ENCODE results near the gene HGD. TPM values are rescaled to one million over a fixed set of nuclear protein-coding genes. Genes with fewer than 3 reads are reported as not detected.
A peak's percentile ranks its signal among the peaks of the same experiment; 100 is the strongest.
"Not testable (repeated sequence)": the region's sequence is repeated elsewhere in the genome, so short reads cannot be mapped to it uniquely, and the experiment has no call there.

The HGD gene, protein sequence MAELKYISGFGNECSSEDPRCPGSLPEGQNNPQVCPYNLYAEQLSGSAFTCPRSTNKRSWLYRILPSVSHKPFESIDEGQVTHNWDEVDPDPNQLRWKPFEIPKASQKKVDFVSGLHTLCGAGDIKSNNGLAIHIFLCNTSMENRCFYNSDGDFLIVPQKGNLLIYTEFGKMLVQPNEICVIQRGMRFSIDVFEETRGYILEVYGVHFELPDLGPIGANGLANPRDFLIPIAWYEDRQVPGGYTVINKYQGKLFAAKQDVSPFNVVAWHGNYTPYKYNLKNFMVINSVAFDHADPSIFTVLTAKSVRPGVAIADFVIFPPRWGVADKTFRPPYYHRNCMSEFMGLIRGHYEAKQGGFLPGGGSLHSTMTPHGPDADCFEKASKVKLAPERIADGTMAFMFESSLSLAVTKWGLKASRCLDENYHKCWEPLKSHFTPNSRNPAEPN
- under 1 TPM; 0.10 to 0.55 TPM for total RNA-seq

DNA sequence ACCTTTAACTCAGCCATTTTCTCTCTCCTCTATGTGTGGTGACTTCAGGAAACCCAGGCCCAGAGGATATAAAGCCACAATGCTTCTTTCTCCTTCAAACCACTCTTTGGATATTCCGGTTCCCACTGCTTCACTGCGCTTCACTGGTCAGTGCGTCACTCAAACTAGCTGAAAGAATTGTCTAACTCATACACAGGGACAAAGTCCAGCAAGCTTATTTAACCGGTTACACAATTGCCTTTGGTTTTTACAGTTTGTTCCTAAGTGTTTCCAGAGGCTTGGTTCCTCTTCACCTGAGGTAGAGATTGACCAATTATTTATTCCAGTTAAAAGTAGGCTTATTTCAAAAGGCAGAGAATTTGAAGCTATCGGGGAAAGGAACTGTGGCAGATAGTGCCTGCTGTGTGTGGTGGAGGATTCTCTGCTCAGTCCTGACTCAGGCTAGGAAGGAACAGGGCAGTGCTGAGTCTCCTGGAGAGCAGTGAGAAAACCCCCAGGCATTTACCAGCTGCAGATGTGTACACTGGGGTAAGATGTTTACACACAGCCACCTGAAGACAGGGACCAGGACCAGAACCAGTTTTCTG, at the start of gene HGD:
HGD (minus strand) TSS at position 145 of the 587 bp plus-strand sequence; CDS start at position 17, 128 bp downstream.
- no peak for DNase-seq
- peaks cover 2% of the 10 kb centered on the region for H3K36me3 Mint-ChIP-seq (ENCODE audit: low read depth)
- peaks cover 4% of the 10 kb centered on the region for H3K9me3 Mint-ChIP-seq
- ChIA-PET CTCF (interaction anchor here (1.1 kb wide), 1 partner anchor 16 kb away, joined by 5 read pairs; no protein-coding TSS in a partner anchor), POLR2A (no interaction called here)
- H3K27ac Mint-ChIP-seq: no peak within 1 kb of the TSS
- H3K4me1 Mint-ChIP-seq: peaks cover 8% of the 10 kb centered on the region
- peaks cover 2% of the 10 kb centered on the region for H3K27me3 Mint-ChIP-seq
- H3K4me3 Mint-ChIP-seq: no peak within 1 kb of the TSS

DNA sequence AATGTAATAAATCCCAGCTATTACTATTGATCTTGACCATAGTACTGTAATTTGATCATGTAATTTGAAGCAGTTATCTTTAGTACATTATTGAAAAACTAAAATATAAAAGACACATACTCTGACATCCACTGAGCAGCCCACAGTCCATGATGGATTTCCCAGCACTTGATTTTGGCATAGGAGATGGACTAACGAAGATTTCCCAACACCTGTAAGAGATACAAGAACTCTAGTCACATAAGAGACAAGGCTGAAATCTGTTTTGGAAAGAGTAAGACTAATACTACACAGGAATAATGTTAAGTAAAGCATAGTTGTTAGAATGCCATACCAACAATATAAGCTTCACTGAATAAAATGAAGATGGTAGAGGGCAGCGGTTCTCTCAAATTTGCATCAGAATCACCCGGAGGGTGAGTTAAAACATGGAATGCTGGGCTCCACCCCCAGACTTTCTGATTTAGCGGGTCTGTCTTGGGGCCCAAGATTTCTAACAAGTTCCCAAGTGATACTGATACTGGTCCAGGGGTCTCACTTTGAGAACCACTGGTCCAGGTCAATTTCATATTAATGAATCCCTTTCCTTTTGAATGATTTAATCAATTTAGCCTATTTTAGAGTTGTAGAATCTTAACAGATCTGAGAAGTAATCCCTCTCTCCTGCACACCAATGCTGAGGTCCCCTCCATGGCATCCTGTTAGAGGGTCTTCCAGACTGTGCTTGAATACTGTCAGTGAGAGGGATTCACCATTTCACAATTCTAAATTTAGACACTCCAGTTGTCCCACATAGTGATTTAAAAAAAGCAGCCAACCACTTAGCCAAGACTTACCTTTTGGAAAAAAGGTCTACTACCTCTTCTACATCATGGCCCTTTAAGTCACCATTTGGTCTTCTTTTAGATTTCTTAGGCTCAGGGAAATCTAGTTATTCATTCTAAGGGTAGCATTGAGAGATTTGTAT, 48.8 kb upstream of the HGD start:
- Mint-ChIP-seq H3K27me3 (peaks cover 2% of the 10 kb centered on the region), H3K36me3 (ENCODE audit: low read depth) (peaks cover 25% of the 10 kb centered on the region)
- CTCF ChIA-PET: interaction anchor here (0.6 to 1.0 kb wide), 2 partner anchors 9 to 11 kb away, joined by 3 read pairs; no protein-coding TSS in a partner anchor

DNA sequence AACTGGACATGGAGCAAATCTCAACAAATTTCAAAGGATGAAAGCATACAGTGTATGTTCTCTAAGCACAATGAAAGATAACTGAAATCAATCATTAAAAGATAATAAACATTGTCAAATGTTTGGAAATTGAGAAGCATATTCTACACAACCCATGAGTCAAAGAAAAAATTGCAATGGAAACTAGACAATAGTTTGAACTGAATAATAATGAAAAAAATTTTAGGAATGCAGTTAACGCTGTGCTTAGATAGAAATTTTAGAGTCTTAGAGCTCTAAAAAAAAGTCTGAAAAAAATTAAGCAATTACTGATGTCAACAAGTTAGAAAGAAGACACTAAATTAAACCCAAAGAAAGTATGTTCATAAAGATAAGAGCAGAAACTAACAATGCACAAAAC, 44.8 kb upstream of the HGD start:
- Mint-ChIP-seq H3K4me3 (no peak overlapping the region), H3K27ac (no peak overlapping the region), H3K4me1 (no peaks in the 10 kb centered on the region), H3K9me3 (peaks cover 3% of the 10 kb centered on the region), H3K27me3 (no peaks in the 10 kb centered on the region), H3K36me3 (ENCODE audit: low read depth) (peaks cover 31% of the 10 kb centered on the region)
- CTCF ChIA-PET: no interaction called here
- no peak for DNase-seq
- POLR2A ChIA-PET: no interaction called here

More for the DNA sequence above, 48.8 kb upstream of the HGD start:
- Mint-ChIP-seq H3K4me1 (no peaks in the 10 kb centered on the region), H3K9me3 (peaks cover 9% of the 10 kb centered on the region), H3K4me3 (no peak overlapping the region), H3K27ac (no peak overlapping the region)
- POLR2A ChIA-PET: no interaction called here
- DNase-seq: no peak

- DNase-seq: peak; percentile 88
- Mint-ChIP-seq H3K27ac (peak overlapping the region; percentile 95), H3K4me3 (peak overlapping the region; percentile 56), H3K36me3 (ENCODE audit: low read depth) (peaks cover 35% of the 10 kb centered on the region), H3K4me1 (peaks cover 34% of the 10 kb centered on the region)
- H3K9me3 Mint-ChIP-seq, POLR2A ChIA-PET, H3K27me3 Mint-ChIP-seq: not testable (repeated sequence)
- CTCF ChIA-PET: interaction anchor here (1.2 kb wide), 1 partner anchor 12 kb away, joined by 3 read pairs; no protein-coding TSS in a partner anchor
Observed at GRCh38 chr3:120719167-120719834, 37.3 kb upstream of the HGD start.

DNA sequence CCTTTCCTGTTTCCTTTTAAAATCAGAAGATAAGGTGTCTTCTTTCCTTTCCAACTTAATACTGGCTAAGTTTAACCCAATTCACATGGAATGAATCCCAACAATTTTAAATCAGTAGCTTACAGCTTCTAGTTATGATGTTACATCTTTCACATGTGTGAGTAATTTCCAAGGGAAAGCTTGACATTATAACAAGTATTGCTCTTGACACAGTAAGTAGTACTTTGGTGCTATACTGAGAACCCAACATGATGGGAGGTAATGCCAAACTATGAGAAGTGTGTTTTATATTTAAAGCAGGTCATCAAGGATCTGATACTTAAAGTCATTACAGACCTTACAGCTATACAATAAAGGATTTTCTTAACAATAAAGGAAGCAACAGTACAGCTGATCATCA, 31.2 kb upstream of the HGD start:
- no peak for DNase-seq
- H3K27ac Mint-ChIP-seq: no peak overlapping the region

GRCh38 chr3:120710369-120710768, 28.3 kb upstream of the HGD start:
- Mint-ChIP-seq H3K27me3 (no peaks in the 10 kb centered on the region), H3K9me3 (no peaks in the 10 kb centered on the region), H3K27ac (no peak overlapping the region), H3K4me1 (no peaks in the 10 kb centered on the region), H3K4me3 (no peak overlapping the region), H3K36me3 (ENCODE audit: low read depth) (peaks cover 15% of the 10 kb centered on the region)
- no peak for DNase-seq
- ChIA-PET POLR2A (no interaction called here), CTCF (interaction anchor here (0.6 kb wide), 1 partner anchor 503 kb away, joined by 8 read pairs; no protein-coding TSS in a partner anchor)

More for the DNA sequence above, 31.2 kb upstream of the HGD start:
- POLR2A ChIA-PET: no interaction called here
- CTCF ChIA-PET: interaction anchor here (0.7 kb wide), 2 partner anchors 18 to 386 kb away, joined by 4 read pairs; no protein-coding TSS in a partner anchor
- Mint-ChIP-seq H3K9me3 (peaks cover 4% of the 10 kb centered on the region), H3K4me3 (no peak overlapping the region), H3K27me3 (no peaks in the 10 kb centered on the region), H3K4me1 (peaks cover 4% of the 10 kb centered on the region), H3K36me3 (ENCODE audit: low read depth) (peaks cover 7% of the 10 kb centered on the region)

DNA sequence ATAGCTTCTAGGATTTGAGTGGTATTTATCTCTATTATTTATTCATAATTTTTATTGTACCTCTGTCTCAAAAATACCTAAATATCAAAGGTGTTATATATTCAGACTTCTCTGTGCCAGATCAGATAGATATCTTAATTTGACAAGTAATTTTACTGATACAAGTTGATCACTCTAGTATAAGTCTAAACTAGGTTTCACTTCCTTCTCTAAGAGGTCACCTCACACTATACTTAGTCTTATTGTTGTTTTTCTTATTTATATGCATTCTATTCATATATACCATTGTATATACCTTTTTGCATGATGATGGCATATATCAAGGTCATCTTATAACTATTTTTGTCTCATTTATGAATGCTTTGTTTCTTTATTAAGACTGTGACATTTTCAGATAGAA, 26.4 kb upstream of the HGD start:
- no peak overlapping the region for H3K27ac Mint-ChIP-seq
- H3K27me3 Mint-ChIP-seq: no peaks in the 10 kb centered on the region
- peaks cover 7% of the 10 kb centered on the region for H3K9me3 Mint-ChIP-seq
- no peak for DNase-seq
- H3K4me3 Mint-ChIP-seq: no peak overlapping the region
- ChIA-PET CTCF (no interaction called here), POLR2A (no interaction called here)
- H3K4me1 Mint-ChIP-seq: no peaks in the 10 kb centered on the region
- peaks cover 26% of the 10 kb centered on the region for H3K36me3 Mint-ChIP-seq (ENCODE audit: low read depth)

- H3K27ac Mint-ChIP-seq: no peak overlapping the region
- H3K4me1 Mint-ChIP-seq: no peaks in the 10 kb centered on the region
- DNase-seq: no peak
- H3K9me3 Mint-ChIP-seq: peaks cover 17% of the 10 kb centered on the region
- H3K36me3 Mint-ChIP-seq (ENCODE audit: low read depth): peaks cover 37% of the 10 kb centered on the region
- no peaks in the 10 kb centered on the region for H3K27me3 Mint-ChIP-seq
- POLR2A ChIA-PET: no interaction called here
- CTCF ChIA-PET: interaction anchor here (1.2 kb wide), 1 partner anchor 33 kb away, joined by 4 read pairs; no protein-coding TSS in a partner anchor
- no peak overlapping the region for H3K4me3 Mint-ChIP-seq
Observed at GRCh38 chr3:120706950-120707349, 24.9 kb upstream of the HGD start.

DNA sequence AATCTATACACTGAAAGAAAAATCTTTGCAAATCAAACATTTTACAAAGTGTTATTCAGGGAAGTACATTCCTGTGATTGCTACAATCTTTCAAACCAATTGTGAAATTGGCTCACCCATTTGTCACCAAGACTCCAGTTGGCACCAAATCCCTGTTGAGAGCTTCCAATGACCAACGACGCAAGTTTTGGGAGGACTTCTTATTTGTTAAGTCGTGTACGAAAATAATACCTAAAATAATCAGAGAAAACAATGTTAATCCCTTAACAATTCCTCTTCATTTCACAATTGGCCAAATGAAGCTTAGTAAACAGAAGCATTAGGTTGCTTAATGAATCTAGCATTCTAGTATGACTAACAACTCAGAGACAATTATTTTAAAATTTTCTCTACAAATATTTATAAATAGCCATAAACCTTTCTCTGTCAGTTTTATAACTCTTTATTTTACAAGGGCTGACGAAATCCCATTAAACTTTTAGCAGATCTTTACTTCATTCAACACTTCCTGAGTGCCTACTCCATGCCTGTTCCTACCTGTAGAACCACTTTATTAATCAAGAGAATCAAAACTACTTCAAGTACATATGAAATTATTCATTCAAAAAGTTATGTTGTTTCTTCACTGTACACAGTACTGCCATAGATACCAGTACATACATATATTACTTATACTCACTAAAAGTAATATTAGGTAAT, 24.0 kb upstream of the HGD start:
- no peak for DNase-seq
- Mint-ChIP-seq H3K4me3 (no peak overlapping the region), H3K27me3 (no peaks in the 10 kb centered on the region), H3K4me1 (no peaks in the 10 kb centered on the region), H3K27ac (no peak overlapping the region), H3K9me3 (peaks cover 19% of the 10 kb centered on the region), H3K36me3 (ENCODE audit: low read depth) (peaks cover 39% of the 10 kb centered on the region)
- ChIA-PET CTCF (interaction anchor here (1.2 kb wide), 1 partner anchor 34 kb away, joined by 4 read pairs; no protein-coding TSS in a partner anchor), POLR2A (no interaction called here)

DNA sequence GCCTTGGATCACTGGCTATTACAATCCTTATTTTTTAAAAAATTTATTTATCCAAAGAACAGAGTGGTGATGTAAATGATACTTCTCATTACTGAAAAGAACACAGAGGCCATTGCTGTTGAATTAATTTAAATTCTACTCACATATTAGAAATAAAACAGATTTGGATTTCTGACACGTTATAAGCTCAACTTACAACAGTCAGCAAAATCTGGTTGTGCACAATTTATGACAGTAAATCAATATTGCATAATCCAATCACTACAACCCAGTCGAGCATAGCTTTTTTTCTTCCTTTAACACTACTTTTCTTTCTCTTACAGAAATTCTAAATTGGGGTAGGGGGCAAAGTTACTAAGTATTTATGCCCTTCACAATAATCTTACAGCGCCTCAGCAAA, 17.3 kb upstream of the HGD start:
- H3K4me1 Mint-ChIP-seq: no peaks in the 10 kb centered on the region
- ChIA-PET POLR2A (no interaction called here), CTCF (interaction anchor here (1.3 kb wide), 1 partner anchor 13 kb away, joined by 4 read pairs; no protein-coding TSS in a partner anchor)
- no peak overlapping the region for H3K4me3 Mint-ChIP-seq
- H3K27me3 Mint-ChIP-seq: no peaks in the 10 kb centered on the region
- H3K27ac Mint-ChIP-seq: no peak overlapping the region
- peaks cover 30% of the 10 kb centered on the region for H3K36me3 Mint-ChIP-seq (ENCODE audit: low read depth)
- DNase-seq: no peak
- peaks cover 18% of the 10 kb centered on the region for H3K9me3 Mint-ChIP-seq

GRCh38 chr3:120693439-120694171, 11.6 kb upstream of the HGD start:
- Mint-ChIP-seq H3K27ac (no peak overlapping the region), H3K27me3 (no peaks in the 10 kb centered on the region), H3K4me1 (no peaks in the 10 kb centered on the region), H3K36me3 (ENCODE audit: low read depth) (peaks cover 15% of the 10 kb centered on the region), H3K4me3 (no peak overlapping the region), H3K9me3 (no peaks in the 10 kb centered on the region)
- POLR2A ChIA-PET: no interaction called here
- CTCF ChIA-PET: no interaction called here
- no peak for DNase-seq
